Non-pigmented ciliary epithelial cell (primary cell): ENCODE results near the gene POTEH.
"Not testable (repeated sequence)": the region's sequence is repeated elsewhere in the genome, so short reads cannot be mapped to it uniquely, and the experiment has no call there.

Experiments used
- DNase-seq: peaks from one replicate; pipeline ENCODE4 v3.0.0-alpha.2; 2010; ENCODE audit warnings: low read depth

The POTEH gene

GRCh38 chr22:15738157-15738908 lies 48.5 kb downstream of the POTEH start:
- not testable (repeated sequence) for DNase-seq

GRCh38 chr22:15738909-15739391 lies 49.1 kb downstream of the POTEH start:
- not testable (repeated sequence) for DNase-seq

DNA sequence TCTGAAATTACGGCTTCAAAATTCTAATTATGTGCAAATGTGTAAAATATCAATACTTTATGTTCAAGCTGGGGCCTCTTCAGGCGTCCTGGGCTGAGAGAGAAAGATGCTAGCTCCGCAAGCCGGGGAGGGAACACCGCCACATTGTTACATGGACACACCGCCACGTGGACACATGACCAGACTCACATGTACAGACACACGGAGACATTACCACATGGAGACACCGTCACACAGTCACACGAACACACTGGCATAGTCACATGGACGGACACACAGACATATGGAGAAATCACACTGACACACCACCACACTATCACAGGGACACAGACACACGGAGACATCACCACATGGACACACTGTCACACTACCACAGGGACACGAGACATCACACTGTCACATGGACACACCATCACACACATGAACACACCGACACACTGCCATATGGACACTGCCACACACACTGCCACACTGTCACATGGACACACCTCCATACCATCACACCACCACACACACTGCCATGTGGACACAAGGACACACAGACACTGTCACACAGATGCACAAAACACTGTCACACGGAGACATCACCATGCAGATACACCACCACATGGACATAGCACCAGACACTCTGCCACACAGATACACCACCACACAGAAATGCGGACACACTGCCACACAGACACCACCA lies 58.0 kb downstream of the POTEH start:
- not testable (repeated sequence) for DNase-seq

DNA sequence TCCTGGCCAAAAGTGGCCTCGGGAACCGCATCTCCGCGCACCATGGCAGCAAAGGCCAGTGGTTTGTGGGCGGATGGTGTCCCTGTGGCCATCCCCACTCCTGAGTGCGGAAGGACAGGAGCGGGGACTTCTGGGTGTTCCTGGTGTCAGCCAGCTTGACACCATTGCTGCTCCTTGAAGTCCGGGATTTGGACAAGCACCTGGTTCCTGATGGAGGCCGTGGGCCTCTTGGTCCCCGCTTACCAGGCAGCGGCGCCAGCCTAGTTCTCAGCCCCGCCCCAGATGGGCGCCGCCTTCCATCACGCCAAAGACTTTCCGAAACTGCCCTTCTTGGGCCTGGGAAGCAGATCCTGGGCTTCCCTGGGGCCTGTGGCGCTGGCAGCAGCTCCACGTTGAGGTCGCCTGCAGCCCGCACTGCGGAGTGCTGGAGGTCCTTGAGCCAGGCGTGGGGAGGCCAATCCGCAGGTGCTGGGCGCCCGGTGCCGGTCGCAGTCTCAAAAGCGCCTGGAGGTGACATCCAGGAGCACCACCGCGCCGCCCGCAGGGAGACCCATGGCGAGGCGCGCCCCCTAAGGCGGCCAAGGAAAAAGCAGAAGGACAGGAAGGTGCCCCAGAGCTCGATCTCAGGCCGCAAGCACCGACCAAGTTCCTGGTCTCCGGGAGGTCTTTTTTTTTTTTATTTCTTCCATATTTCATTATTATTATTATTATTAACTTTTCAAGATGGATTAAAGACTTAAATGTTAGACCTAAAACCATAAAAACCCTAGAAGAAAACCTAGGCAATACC lies 59.5 kb downstream of the POTEH start:
- not testable (repeated sequence) for DNase-seq

- DNase-seq: not testable (repeated sequence)
These were observed 69.7 kb downstream of the POTEH start for GRCh38 chr22:15759443-15760097.

- not testable (repeated sequence) for DNase-seq
These were observed 70.7 kb downstream of the POTEH start for GRCh38 chr22:15760388-15761150.

DNA sequence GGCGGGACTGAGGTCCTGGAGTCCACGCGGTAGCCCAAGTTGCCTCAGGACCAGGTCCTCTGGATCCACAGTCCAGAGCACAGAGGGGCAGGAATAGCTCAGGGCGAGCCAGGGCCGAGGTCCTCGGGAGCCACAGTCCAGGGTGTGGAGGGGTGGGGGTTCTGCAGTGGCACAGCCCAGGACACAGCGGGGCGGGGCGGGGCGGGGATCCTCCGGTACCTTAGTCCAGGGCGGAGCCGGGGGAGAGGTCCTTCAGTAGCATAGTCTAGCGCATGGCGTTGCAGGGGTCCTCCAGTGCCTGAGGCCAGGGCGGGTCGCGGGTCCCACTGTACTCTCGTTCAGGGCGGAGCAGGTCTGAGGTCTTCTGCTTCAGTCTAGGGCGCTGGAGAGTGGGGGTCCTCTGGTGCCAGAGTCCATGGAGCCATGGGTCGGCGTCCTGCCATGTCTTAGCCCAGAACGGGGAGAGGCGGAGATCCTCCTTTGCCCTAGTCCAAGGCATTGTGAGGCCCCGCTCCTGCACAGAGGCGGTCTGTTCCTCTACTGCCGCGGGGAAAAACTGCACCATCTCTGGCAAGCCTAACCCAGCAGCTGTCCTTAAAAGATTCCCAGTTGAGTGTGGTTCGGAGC lies 71.4 kb downstream of the POTEH start:
- DNase-seq: not testable (repeated sequence)

- not testable (repeated sequence) for DNase-seq
These were observed 73.7 kb downstream of the POTEH start for GRCh38 chr22:15763559-15763958.
